H9 (cell line): ENCODE measurements around the gene SURF4. TPM values are rescaled to one million over a fixed set of nuclear protein-coding genes. Genes with fewer than 3 reads are reported as not detected.

Experiments
- DNase-seq: peaks from one replicate; pipeline ENCODE4 v3.0.0-alpha.2; 2017
- H2AFZ ChIP-seq: one replicate; pipeline ENCODE4 v1.6.1; 2013; ENCODE audit warnings: mild to moderate bottlenecking, low read length, control low read depth, moderate library complexity
- H2AK5ac ChIP-seq: 2 replicates; pipeline ENCODE4 v1.6.1; 2013; ENCODE audit warnings: low read length, control low read depth, mixed read lengths; ENCODE audit not compliant: insufficient read length
- H2BK120ac ChIP-seq: one replicate; pipeline ENCODE4 v1.6.1; 2013; ENCODE audit warnings: low read depth, mild to moderate bottlenecking, low read length, control low read depth, inconsistent platforms; ENCODE audit not compliant: poor library complexity, severe bottlenecking
- H2BK12ac ChIP-seq: 2 replicates; pipeline ENCODE4 v1.6.1; 2013; ENCODE audit warnings: low read length, control low read depth, mixed read lengths, low read depth; ENCODE audit not compliant: insufficient read length
- H2BK15ac ChIP-seq: 2 replicates; pipeline ENCODE4 v1.6.1; 2013; ENCODE audit warnings: low read depth, low read length, control low read depth
- H2BK20ac ChIP-seq: one replicate; pipeline ENCODE4 v1.6.1; 2013; ENCODE audit warnings: low read depth, mild to moderate bottlenecking, low read length, control low read depth, inconsistent platforms; ENCODE audit not compliant: poor library complexity, severe bottlenecking
- H2BK5ac ChIP-seq: 2 replicates; pipeline ENCODE4 v1.6.1; 2013; ENCODE audit warnings: low read length, control low read depth, mixed read lengths; ENCODE audit not compliant: insufficient read length
- H3K14ac ChIP-seq: 2 replicates; pipeline ENCODE4 v1.6.1; 2013; ENCODE audit warnings: low read length, control low read depth; ENCODE audit not compliant: insufficient read depth
- H3K18ac ChIP-seq: 2 replicates; pipeline ENCODE4 v1.6.1; 2013; ENCODE audit warnings: low read depth, mild to moderate bottlenecking, mixed read lengths, low read length, control low read depth; ENCODE audit not compliant: insufficient read length
- H3K23ac ChIP-seq: 2 replicates; pipeline ENCODE4 v1.6.1; 2013; ENCODE audit warnings: low read length, control low read depth, mixed read lengths, low read depth; ENCODE audit not compliant: insufficient read length
- H3K23me2 ChIP-seq: 2 replicates; pipeline ENCODE4 v1.6.1; 2013; ENCODE audit warnings: low read depth, mild to moderate bottlenecking, mixed read lengths, low read length, control low read depth; ENCODE audit not compliant: insufficient read length, poor library complexity, severe bottlenecking
- H3K27ac ChIP-seq: 2 replicates; pipeline ENCODE4 v1.5.1; 2013; ENCODE audit warnings: low read length, control low read depth, mixed read lengths, low read depth; ENCODE audit not compliant: insufficient read length
- H3K27me3 ChIP-seq: 2 replicates; pipeline ENCODE4 v1.6.1; 2013; ENCODE audit warnings: low read length, control low read depth, inconsistent platforms; ENCODE audit not compliant: insufficient read depth
- H3K4ac ChIP-seq: 2 replicates; pipeline ENCODE4 v1.6.1; 2013; ENCODE audit warnings: low read depth, mild to moderate bottlenecking, control low read depth, inconsistent platforms, low read length, moderate library complexity
- H3K4me1 ChIP-seq: 2 replicates; pipeline ENCODE4 v1.6.1; 2013; ENCODE audit warnings: low read length, control low read depth, inconsistent platforms; ENCODE audit not compliant: insufficient read depth
- H3K4me2 ChIP-seq: 2 replicates; pipeline ENCODE4 v1.6.1; 2013; ENCODE audit warnings: low read length, control low read depth, mixed read lengths; ENCODE audit not compliant: insufficient read length, insufficient read depth
- H3K56ac ChIP-seq: 2 replicates; pipeline ENCODE4 v1.6.1; 2013; ENCODE audit warnings: low read depth, mild to moderate bottlenecking, mixed read lengths, low read length, control low read depth; ENCODE audit not compliant: insufficient read length
- H3K79me1 ChIP-seq: 2 replicates; pipeline ENCODE4 v1.6.1; 2013; ENCODE audit warnings: low read depth, mild to moderate bottlenecking, moderate library complexity, low read length, control low read depth, inconsistent platforms; ENCODE audit not compliant: insufficient read depth, poor library complexity, severe bottlenecking
- H3K79me2 ChIP-seq: 2 replicates; pipeline ENCODE4 v1.6.1; 2013; ENCODE audit warnings: low read length, control low read depth, inconsistent platforms; ENCODE audit not compliant: insufficient read depth
- H3K9ac ChIP-seq: 2 replicates; pipeline ENCODE4 v1.6.1; 2013; ENCODE audit warnings: low read length, control low read depth, mixed read lengths; ENCODE audit not compliant: insufficient read length; ENCODE audit errors: extremely low read depth
- H3K9me3 ChIP-seq: one replicate; pipeline ENCODE4 v1.6.1; 2013; ENCODE audit warnings: low read depth, low read length, inconsistent platforms; ENCODE audit not compliant: control insufficient read depth
- H3T11ph ChIP-seq: one replicate; pipeline ENCODE4 v1.6.1; 2013; ENCODE audit warnings: mild to moderate bottlenecking, low read length, control low read depth, inconsistent platforms
- H4K20me1 ChIP-seq: one replicate; pipeline ENCODE4 v1.6.1; 2013; ENCODE audit not compliant: control insufficient read depth, insufficient read length, insufficient read depth
- H4K5ac ChIP-seq: 2 replicates; pipeline ENCODE4 v1.6.1; 2013; ENCODE audit warnings: low read depth, mild to moderate bottlenecking, mixed read lengths, low read length, control low read depth; ENCODE audit not compliant: insufficient read length
- H4K8ac ChIP-seq: replicated peaks from 2 replicates; pipeline ENCODE4 v1.6.1; 2013; ENCODE audit warnings: low read length, control low read depth, mixed read lengths, low read depth; ENCODE audit not compliant: insufficient read length
- H4K91ac ChIP-seq: 2 replicates; pipeline ENCODE4 v1.6.1; 2013; ENCODE audit warnings: low read depth, mild to moderate bottlenecking, moderate library complexity, mixed read lengths, low read length, control low read depth; ENCODE audit not compliant: insufficient read length
- H3K27ac Mint-ChIP-seq, 3 experiments: 2 replicates in 2 of 3; 3 replicates in 1 of 3; pipeline ENCODE4 v1.8.0; 2020 to 2021; ENCODE audit warnings: mixed read lengths in 3 of 3, mild to moderate bottlenecking in 1 of 3, moderate library complexity in 1 of 3
- H3K27me3 Mint-ChIP-seq: 2 replicates; pipeline ENCODE4 v1.8.0; 2021; ENCODE audit warnings: low read depth, mild to moderate bottlenecking, moderate library complexity, mixed read lengths
- H3K36me3 Mint-ChIP-seq, 3 experiments: 2 replicates in 2 of 3; 3 replicates in 1 of 3; pipeline ENCODE4 v1.8.0; 2020 to 2021; ENCODE audit warnings: low read depth in 3 of 3, mixed read lengths in 3 of 3; ENCODE audit not compliant: insufficient read depth in 1 of 3
- H3K4me1 Mint-ChIP-seq, 2 experiments: 2 replicates each; pipeline ENCODE4 v1.8.0; 2020; ENCODE audit warnings: mixed read lengths in 2 of 2
- H3K4me3 Mint-ChIP-seq, 2 experiments: 2 replicates in 1 of 2; 3 replicates in 1 of 2; pipeline ENCODE4 v1.8.0; 2020 to 2021; ENCODE audit warnings: mild to moderate bottlenecking in 2 of 2, mixed read lengths in 2 of 2, moderate library complexity in 1 of 2
- H3K9me3 Mint-ChIP-seq, 2 experiments: 2 replicates in 1 of 2; 3 replicates in 1 of 2; pipeline ENCODE4 v1.8.0; 2020; ENCODE audit warnings: mild to moderate bottlenecking in 2 of 2, mixed read lengths in 2 of 2, moderate library complexity in 1 of 2
- CTCF ChIP-seq: fragments of 200-600 bp; sonication (generic); conservative IDR thresholded peaks from 3 replicates; pipeline ENCODE4 v1.8.0; 2021; ENCODE audit warnings: antibody characterized with exemption, mild to moderate bottlenecking
- WGBS: extraction: QIAGEN DNeasy Blood & Tissue Kit; methylation state at CpG from one replicate; pipeline ENCODE4 v1.1.7; 2013; ENCODE audit warnings: missing lambda C conversion rate, low lambda C conversion rate, mixed read lengths; ENCODE audit not compliant: insufficient read length; ENCODE audit errors: extremely low coverage; 5-methylcytosine and 5-hydroxymethylcytosine counted together
- total RNA-seq: library from RNA; stranded (reverse); gene quantifications from 2 replicates; pipeline ENCODE4 v1.2.1, GENCODE V29; 2021

Gene SURF4
- total RNA-seq, 1 experiment from 2014 or later = 146 TPM

GRCh38 chr9:133333011-133333410, 42.8 kb downstream of the SURF4 start:
- Histone ChIP-seq H4K5ac (no peak overlapping the region), H2BK12ac (no peak overlapping the region), H3K79me1 (no peaks in the 10 kb centered on the region), H2BK120ac (no peak overlapping the region), H3K27ac (no peak overlapping the region), H3K4ac (no peak overlapping the region), H3K79me2 (peaks cover 3% of the 10 kb centered on the region; the same call in 1 of the 2 replicates), H4K20me1 (no peaks in the 10 kb centered on the region), H4K8ac (no peak overlapping the region), H3K4me2 (no peak overlapping the region), H2BK20ac (no peak overlapping the region), H3K23me2 (peaks cover 3% of the 10 kb centered on the region), H3T11ph (no peak overlapping the region), H3K4me1 (no peaks in the 10 kb centered on the region), H3K27me3 (no peaks in the 10 kb centered on the region), H3K18ac (no peak overlapping the region), H3K9ac (no peak overlapping the region), H2AFZ (no peak overlapping the region), H3K14ac (no peak overlapping the region), H3K23ac (no peak overlapping the region), H2BK15ac (no peak overlapping the region), H2BK5ac (no peak overlapping the region), H3K56ac (no peak overlapping the region), H4K91ac (no peak overlapping the region), H2AK5ac (no peak overlapping the region), H3K9me3 (no peaks in the 10 kb centered on the region)
- no CpG with 5 or more reads among the region's 11 CpGs for WGBS
- peaks cover 34 to 65% (median 57%) of the 10 kb centered on the region in 3 experiments for H3K36me3 Mint-ChIP-seq
- peaks cover 18 to 22% of the 10 kb centered on the region in 2 experiments for H3K4me1 Mint-ChIP-seq
- H3K27me3 Mint-ChIP-seq = no peaks in the 10 kb centered on the region; the same call in none of the 2 replicates
- H3K27ac Mint-ChIP-seq = no peak overlapping the region
- no peak for DNase-seq
- TF ChIP-seq CTCF = no peak
- H3K4me3 Mint-ChIP-seq = peak overlapping the region; percentile 17 to 23; a peak in 2 of 5 replicates
- peaks cover 10 to 11% of the 10 kb centered on the region in 2 experiments for H3K9me3 Mint-ChIP-seq
